Prostate gland (tissue), 2 donors: Measurements from ENCODE around the gene NIPAL1. TPM values are rescaled to one million over a fixed set of nuclear protein-coding genes. Genes with fewer than 3 reads are reported as not detected.
A peak's percentile ranks its signal among the peaks of the same experiment; 100 is the strongest.
"Not testable (repeated sequence)": the region's sequence is repeated elsewhere in the genome, so short reads cannot be mapped to it uniquely, and the experiment has no call there.

ENCODE experiments used
- DNase-seq: peaks from one replicate; pipeline ENCODE4 v3.0.0-alpha.2; 2019; ENCODE audit warnings: low spot score
- H3K27ac ChIP-seq, 2 donors: fragments of 200-600 bp; sonication (generic); 2 replicates each; pipeline ENCODE4 v1.5.1; 2017 to 2019
- H3K27me3 ChIP-seq: fragments of 200-600 bp; sonication (generic); replicated peaks from 2 replicates; pipeline ENCODE4 v1.5.1; 2019; ENCODE audit not compliant: insufficient read depth
- H3K36me3 ChIP-seq, 2 donors: fragments of 200-600 bp; sonication (generic); 1 replicate in 1 of 2; 2 replicates in 1 of 2; pipeline versions ENCODE4 v1.5.1 to v1.8.1; 2017 to 2019
- H3K4me1 ChIP-seq: fragments of 200-600 bp; sonication (generic); replicated peaks from 2 replicates; pipeline ENCODE4 v1.5.1; 2019
- H3K4me3 ChIP-seq, 2 donors: fragments of 200-600 bp; sonication (generic); 2 replicates each; pipeline ENCODE4 v1.5.1; 2017 to 2019
- H3K9me3 ChIP-seq: fragments of 200-600 bp; sonication (generic); 2 replicates; pipeline ENCODE4 v1.5.1; 2017
- POLR2A ChIP-seq: fragments of 450-650 bp; IDR thresholded peaks from one replicate; pipeline ENCODE4 v1.6.1; 2016; ENCODE audit warnings: antibody characterized with exemption, mild to moderate bottlenecking
- POLR2AphosphoS5 ChIP-seq: sonication (generic); formaldehyde crosslinking; IDR thresholded peaks from one replicate; pipeline ENCODE4 v1.6.1; 2017; ENCODE audit warnings: antibody characterized with exemption
- WGBS: methylation state at CpG from one replicate; pipeline ENCODE4 v1.1.5; 2018; 5-methylcytosine and 5-hydroxymethylcytosine counted together
- intact Hi-C: fragments of 100-400 bp; cut with DNase I; formaldehyde crosslinking; loops from one replicate; pipeline ENCODE4 v1.14.2; 2022
- total RNA-seq, 2 donors: library from RNA; depleted of rRNA; stranded (reverse); fragments of >200 nt; gene quantifications; one replicate each; pipeline ENCODE4 v1.1.0, GENCODE V29; 2016
- TF ChIP-seq, protein P1 (sequence below), 4 experiments: fragments of 200-600 bp in 2 of 4; fragments of 450-650 bp in 2 of 4; sonication (generic) in 2 of 4; IDR thresholded peaks; 1 replicate in 3 of 4; 2 replicates in 1 of 4; pipeline ENCODE4 v1.5.1; 2016 to 2019; ENCODE audit warnings: antibody characterized with exemption in 4 of 4, mild to moderate bottlenecking in 2 of 4, moderate library complexity in 2 of 4

NIPAL1 gene
- total RNA-seq, 2 donors from 2014 or later = 5.4 to 5.6 TPM

DNA sequence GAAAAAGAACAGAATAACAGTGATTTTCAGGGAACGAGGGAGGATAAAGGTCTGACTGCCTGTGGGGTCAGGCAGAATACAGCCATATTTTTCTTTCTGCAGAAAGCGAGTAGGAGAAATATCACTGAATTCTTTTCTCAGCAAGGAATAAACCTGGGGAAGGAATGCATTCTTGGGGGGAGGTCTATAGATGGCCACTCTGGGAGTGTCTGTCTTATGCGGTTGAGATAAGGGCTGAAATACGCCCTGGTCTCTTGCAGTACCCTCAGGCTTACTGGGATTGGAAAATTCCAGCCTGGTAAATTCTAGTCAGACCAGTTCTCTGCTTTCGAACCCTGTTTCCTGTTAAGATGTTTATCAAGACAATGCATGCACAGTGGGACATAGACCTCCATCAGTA is 26.4 kb upstream of the NIPAL1 start:
- H3K4me3 ChIP-seq = no peak overlapping the region
- no peaks in the 10 kb centered on the region for H3K27me3 ChIP-seq
- intact Hi-C loops = no loop called here
- no peaks in the 10 kb centered on the region for H3K9me3 ChIP-seq
- TF ChIP-seq POLR2A = no peak
- TF ChIP-seq POLR2AphosphoS5 = no peak
- TF ChIP-seq, protein P1, sequence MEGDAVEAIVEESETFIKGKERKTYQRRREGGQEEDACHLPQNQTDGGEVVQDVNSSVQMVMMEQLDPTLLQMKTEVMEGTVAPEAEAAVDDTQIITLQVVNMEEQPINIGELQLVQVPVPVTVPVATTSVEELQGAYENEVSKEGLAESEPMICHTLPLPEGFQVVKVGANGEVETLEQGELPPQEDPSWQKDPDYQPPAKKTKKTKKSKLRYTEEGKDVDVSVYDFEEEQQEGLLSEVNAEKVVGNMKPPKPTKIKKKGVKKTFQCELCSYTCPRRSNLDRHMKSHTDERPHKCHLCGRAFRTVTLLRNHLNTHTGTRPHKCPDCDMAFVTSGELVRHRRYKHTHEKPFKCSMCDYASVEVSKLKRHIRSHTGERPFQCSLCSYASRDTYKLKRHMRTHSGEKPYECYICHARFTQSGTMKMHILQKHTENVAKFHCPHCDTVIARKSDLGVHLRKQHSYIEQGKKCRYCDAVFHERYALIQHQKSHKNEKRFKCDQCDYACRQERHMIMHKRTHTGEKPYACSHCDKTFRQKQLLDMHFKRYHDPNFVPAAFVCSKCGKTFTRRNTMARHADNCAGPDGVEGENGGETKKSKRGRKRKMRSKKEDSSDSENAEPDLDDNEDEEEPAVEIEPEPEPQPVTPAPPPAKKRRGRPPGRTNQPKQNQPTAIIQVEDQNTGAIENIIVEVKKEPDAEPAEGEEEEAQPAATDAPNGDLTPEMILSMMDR (IDR thresholded peaks at IDR 0.05) = no peak
- no peak overlapping the region for H3K27ac ChIP-seq
- DNase-seq = no peak
- no peaks in the 10 kb centered on the region for H3K36me3 ChIP-seq
- WGBS = 83% methylated on average over 5 of the region's 5 CpGs
- H3K4me1 ChIP-seq = no peaks in the 10 kb centered on the region

DNA sequence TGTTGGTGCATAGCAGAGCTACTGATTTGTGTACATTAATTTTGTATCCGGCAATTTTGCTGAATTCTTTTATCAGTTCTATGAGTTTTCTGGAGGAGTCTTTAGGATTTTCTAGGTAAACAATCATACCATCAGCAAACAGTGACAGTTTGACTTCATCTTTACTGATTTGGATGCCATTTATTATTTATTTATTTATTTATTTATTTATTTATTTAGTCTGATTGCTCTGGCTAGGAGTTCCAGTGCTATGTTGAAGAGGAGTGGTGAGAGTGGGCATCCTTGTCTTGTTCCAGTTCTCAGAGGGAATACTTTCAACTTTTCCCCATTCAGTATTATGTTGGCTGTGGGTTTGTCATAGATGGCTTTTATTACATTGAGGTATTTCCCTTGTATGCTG is 24.1 kb upstream of the NIPAL1 start:
- H3K9me3 ChIP-seq, H3K27me3 ChIP-seq, H3K27ac ChIP-seq, DNase-seq, H3K4me1 ChIP-seq, H3K4me3 ChIP-seq, intact Hi-C loops, H3K36me3 ChIP-seq: not testable (repeated sequence)
- 98% methylated on average over 1 of the region's 1 CpG for WGBS

DNA sequence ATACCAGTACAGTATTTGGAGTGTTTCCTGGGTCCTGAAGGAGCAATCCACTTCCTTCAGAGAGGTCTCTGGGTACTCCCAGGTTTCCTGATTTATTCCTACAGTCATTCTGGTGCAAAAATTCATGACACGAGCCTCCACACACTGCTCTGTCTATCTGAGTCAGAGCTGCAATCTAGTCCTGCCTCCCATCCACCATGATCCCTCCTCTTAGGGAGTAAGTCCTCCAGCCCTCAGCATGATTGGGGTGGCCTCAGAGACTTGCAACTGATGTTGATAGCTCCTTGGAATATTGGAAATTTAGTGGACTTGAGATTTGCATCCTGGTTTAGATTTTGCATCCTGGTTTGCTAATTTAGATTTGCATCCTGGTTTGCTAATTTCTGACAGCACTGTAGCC is 20.6 kb upstream of the NIPAL1 start:
- Histone ChIP-seq H3K27me3 (no peaks in the 10 kb centered on the region), H3K4me3 (no peak overlapping the region), H3K4me1 (no peaks in the 10 kb centered on the region), H3K27ac (no peak overlapping the region), H3K9me3 (no peaks in the 10 kb centered on the region), H3K36me3 (no peaks in the 10 kb centered on the region)
- 96% methylated on average over 1 of the region's 1 CpG for WGBS
- intact Hi-C loops = no loop called here
- TF ChIP-seq, protein P1 (IDR thresholded peaks at IDR 0.05) = no peak
- TF ChIP-seq POLR2A (no peak), POLR2AphosphoS5 (no peak)
- DNase-seq = no peak

DNA sequence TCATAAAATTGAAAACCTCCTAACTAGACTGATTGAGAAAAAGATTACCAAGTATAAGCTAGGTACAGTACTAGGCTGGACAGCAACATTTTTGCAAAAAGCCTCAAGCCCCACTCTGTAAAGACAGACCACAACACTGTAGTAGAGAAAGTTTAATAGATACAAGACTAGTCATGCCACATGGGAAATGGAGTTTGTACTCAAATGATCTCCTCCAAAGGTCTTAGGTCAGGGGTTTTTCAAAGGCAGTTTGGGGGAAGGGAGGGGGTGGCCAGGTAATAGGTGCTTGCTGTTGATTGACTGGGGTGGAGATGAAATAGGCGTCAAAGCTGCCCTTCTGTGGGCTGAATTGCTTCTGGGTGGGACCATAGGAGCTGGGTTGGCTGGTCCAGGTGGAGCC is 14.3 kb upstream of the NIPAL1 start:
- DNase-seq = no peak
- 69% methylated on average over 1 of the region's 1 CpG for WGBS
- H3K27me3 ChIP-seq = no peaks in the 10 kb centered on the region
- H3K4me3 ChIP-seq = no peak overlapping the region
- H3K36me3 ChIP-seq = no peaks in the 10 kb centered on the region
- H3K4me1 ChIP-seq = no peaks in the 10 kb centered on the region
- intact Hi-C loops = no loop called here
- H3K27ac ChIP-seq = no peak overlapping the region
- no peaks in the 10 kb centered on the region for H3K9me3 ChIP-seq
- TF ChIP-seq, protein P1 (IDR thresholded peaks at IDR 0.05) = no peak
- TF ChIP-seq POLR2A = no peak
- TF ChIP-seq POLR2AphosphoS5 = no peak

DNA sequence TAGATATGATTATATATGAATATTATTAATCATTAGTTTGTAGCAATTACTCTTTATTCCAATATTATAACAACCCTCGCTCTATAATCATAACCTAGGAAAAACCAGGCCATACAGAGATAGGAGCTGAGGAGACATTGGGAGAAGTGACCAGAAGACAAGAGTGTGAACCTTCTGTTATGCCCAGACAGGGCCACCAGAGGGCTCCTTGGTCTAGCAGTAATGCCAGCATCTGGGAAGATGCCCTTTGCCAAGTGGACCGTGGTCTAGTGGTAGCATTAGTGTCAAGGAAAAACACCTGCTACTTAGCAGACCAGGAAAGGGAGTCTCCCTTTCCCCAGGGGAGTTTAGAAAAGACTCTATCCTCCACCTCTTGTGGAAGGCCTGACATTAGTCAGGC is 13.0 kb upstream of the NIPAL1 start:
- intact Hi-C loops = not testable (repeated sequence)

More for the DNA sequence above, 13.0 kb upstream of the NIPAL1 start:
- H3K27ac ChIP-seq, H3K36me3 ChIP-seq, H3K4me1 ChIP-seq, H3K4me3 ChIP-seq, H3K27me3 ChIP-seq, H3K9me3 ChIP-seq: not testable (repeated sequence)
- DNase-seq = peak; percentile 14
- WGBS = 93% methylated on average over 2 of the region's 2 CpGs
- TF ChIP-seq, protein P1 (IDR thresholded peaks at IDR 0.05) = peak in 2 of 4 experiments; percentile 28 to 54
